A549 (cell line): ENCODE measurements around the gene TRIAP1. TPM values are rescaled to one million over a fixed set of nuclear protein-coding genes. Genes with fewer than 3 reads are reported as not detected.

Experiments
- ATAC-seq, 2 experiments: fragments of 200-7000 bp in 1 of 2; fragments of >200 bp in 1 of 2; cut with Nextera tagmentation in 1 of 2; cut with Tn5 transposase in 1 of 2; 3 replicates each; pipeline versions ENCODE4 v1.8.0 to v1.9.1; 2018 to 2020; ENCODE audit warnings: mild to moderate bottlenecking in 1 of 2, moderate library complexity in 1 of 2
- CTCF ChIA-PET: fragments of 300-600 bp; sonication (Branson Sonifier 250); formaldehyde crosslinking; extraction: SDS; loops from one replicate; lab custom pipeline; 2021; ENCODE audit warnings: antibody characterized with exemption, inconsistent platforms; lab: Yijun Ruan, JAX
- POLR2A ChIA-PET: fragments of 350-600 bp; formaldehyde crosslinking; extraction: SDS; loops from one replicate; lab custom pipeline; 2021; ENCODE audit warnings: antibody characterized with exemption, inconsistent platforms; lab: Yijun Ruan, JAX
- DNase-seq, 2 experiments: peaks; one replicate each; pipeline versions ENCODE4 v3.0.0 to v3.0.0-alpha.2; 2011 to 2016; ENCODE audit warnings: low read depth in 1 of 2, low spot score in 1 of 2
- FAIRE-seq: peaks from 2 replicates; lab custom pipeline; 2011; peaks lifted over from hg19 to GRCh38; lab: Jason Lieb, UNC
- H3K27ac ChIP-seq, 2 experiments: fragments of >200 bp; sonication (Bioruptor Twin); formaldehyde crosslinking; 3 replicates each; pipeline ENCODE4 v1.5.1; 2016 to 2017
- H3K4me1 ChIP-seq: fragments of >200 bp; sonication (Bioruptor Twin); formaldehyde crosslinking; 3 replicates; pipeline ENCODE4 v1.6.1; 2016
- H3K4me2 ChIP-seq: fragments of >200 bp; sonication (Bioruptor Twin); formaldehyde crosslinking; 3 replicates; pipeline ENCODE4 v1.6.1; 2016
- H3K4me3 ChIP-seq: fragments of >200 bp; sonication (Bioruptor Twin); formaldehyde crosslinking; 3 replicates; pipeline ENCODE4 v1.5.1; 2016
- H3K9me3 ChIP-seq: fragments of >200 bp; sonication (Bioruptor Twin); formaldehyde crosslinking; 3 replicates; pipeline ENCODE4 v1.6.1; 2016
- BHLHE40 ChIP-seq: IDR thresholded peaks from 2 replicates; pipeline ENCODE4 v1.6.1; 2012; ENCODE audit warnings: low read depth, low read length, inconsistent platforms
- CBX8 ChIP-seq: fragments of 200-600 bp; sonication (generic); IDR thresholded peaks from 2 replicates; pipeline ENCODE4 v1.6.1; 2016
- CHD4 ChIP-seq: fragments of 200-600 bp; sonication (generic); IDR thresholded peaks from 2 replicates; pipeline ENCODE4 v1.6.1; 2016; ENCODE audit warnings: antibody characterized with exemption, mild to moderate bottlenecking, borderline replicate concordance
- CTCF ChIP-seq: fragments of >200 bp; sonication (Bioruptor Twin); formaldehyde crosslinking; IDR thresholded peaks from 3 replicates; pipeline ENCODE4 v1.5.1; 2016
- EHF ChIP-seq: fragments of 250-450 bp; sonication (Bioruptor Pico); IDR thresholded peaks from 2 replicates; pipeline ENCODE4 v1.5.0; 2020; ENCODE audit warnings: mild to moderate bottlenecking
- ELK1 ChIP-seq: fragments of 150-350 bp; IDR thresholded peaks from 2 replicates; pipeline ENCODE4 v1.6.1; 2014; ENCODE audit warnings: low read depth, mild to moderate bottlenecking, low read length
- EP300 ChIP-seq, 2 experiments: fragments of >200 bp; sonication (Bioruptor Twin); formaldehyde crosslinking; IDR thresholded peaks; 2 replicates in 1 of 2; 3 replicates in 1 of 2; pipeline ENCODE4 v1.6.1; 2016 to 2017
- FOSB ChIP-seq: fragments of 250-450 bp; sonication (Bioruptor Pico); IDR thresholded peaks from 2 replicates; pipeline ENCODE4 v1.5.0; 2020; ENCODE audit warnings: mild to moderate bottlenecking, moderate library complexity
- FOSL2 ChIP-seq, 2 experiments: fragments of 450-650 bp in 1 of 2; fragments of >200 bp in 1 of 2; sonication (Bioruptor Twin) in 1 of 2; formaldehyde crosslinking; IDR thresholded peaks; 2 replicates each; pipeline versions ENCODE4 v1.5.0 to v1.6.1; 2016 to 2020; ENCODE audit warnings: mild to moderate bottlenecking in 1 of 2, moderate library complexity in 1 of 2
- FOXS1 ChIP-seq: fragments of 250-450 bp; sonication (Bioruptor Pico); IDR thresholded peaks from 2 replicates; pipeline ENCODE4 v1.5.0; 2020; ENCODE audit warnings: mild to moderate bottlenecking, moderate library complexity
- HDAC2 ChIP-seq: fragments of 200-600 bp; sonication (generic); IDR thresholded peaks from 2 replicates; pipeline ENCODE4 v1.6.1; 2016
- HMGXB4 ChIP-seq: fragments of 250-450 bp; sonication (Bioruptor Pico); IDR thresholded peaks from 2 replicates; pipeline ENCODE4 v1.5.0; 2021; ENCODE audit warnings: mild to moderate bottlenecking, moderate library complexity, borderline replicate concordance
- HOXB13 ChIP-seq: fragments of 250-450 bp; sonication (Bioruptor Pico); IDR thresholded peaks from 2 replicates; pipeline ENCODE4 v1.5.0; 2020; ENCODE audit warnings: low read depth, mild to moderate bottlenecking, moderate library complexity
- HOXB5 ChIP-seq: fragments of 250-450 bp; sonication (Bioruptor Pico); IDR thresholded peaks from 2 replicates; pipeline ENCODE4 v1.5.0; 2020; ENCODE audit warnings: mild to moderate bottlenecking, moderate library complexity
- KDM1A ChIP-seq: fragments of 200-600 bp; sonication (generic); IDR thresholded peaks from 2 replicates; pipeline ENCODE4 v1.6.1; 2016; ENCODE audit warnings: low read depth, mild to moderate bottlenecking
- MAZ ChIP-seq: fragments of 150-350 bp; IDR thresholded peaks from 2 replicates; pipeline ENCODE4 v1.6.1; 2014; ENCODE audit warnings: antibody characterized with exemption, low read depth, low read length, borderline replicate concordance
- NFE2L2 ChIP-seq: fragments of 150-350 bp; conservative IDR thresholded peaks from 2 replicates; pipeline ENCODE4 v1.6.1; 2014; ENCODE audit warnings: low read length
- RARB ChIP-seq: fragments of 250-450 bp; sonication (Bioruptor Pico); IDR thresholded peaks from 2 replicates; pipeline ENCODE4 v1.8.0; 2021; ENCODE audit warnings: mild to moderate bottlenecking, moderate library complexity
- RFX5 ChIP-seq: fragments of 450-650 bp; IDR thresholded peaks from 2 replicates; pipeline ENCODE4 v1.7.1; 2014; ENCODE audit warnings: antibody characterized with exemption, mild to moderate bottlenecking, moderate library complexity
- SMC3 ChIP-seq: fragments of >200 bp; sonication (Bioruptor Twin); formaldehyde crosslinking; IDR thresholded peaks from 3 replicates; pipeline ENCODE4 v1.6.1; 2018; ENCODE audit warnings: inconsistent platforms
- SREBF2 ChIP-seq: fragments of 450-650 bp; IDR thresholded peaks from 2 replicates; pipeline ENCODE4 v1.6.1; 2014; ENCODE audit warnings: mild to moderate bottlenecking, moderate library complexity
- USF2 ChIP-seq: fragments of 450-650 bp; IDR thresholded peaks from 2 replicates; pipeline ENCODE4 v1.6.1; 2014; ENCODE audit warnings: antibody characterized with exemption
- ZC3H11A ChIP-seq: fragments of 450-650 bp; IDR thresholded peaks from 2 replicates; pipeline ENCODE4 v1.6.1; 2014; ENCODE audit warnings: antibody characterized with exemption, mild to moderate bottlenecking
- ZNF302 ChIP-seq: fragments of 250-450 bp; sonication (Bioruptor Pico); IDR thresholded peaks from 2 replicates; pipeline ENCODE4 v1.9.0; 2021; ENCODE audit warnings: inconsistent platforms, mild to moderate bottlenecking, moderate library complexity
- ZSCAN20 ChIP-seq: fragments of 250-450 bp; sonication (Bioruptor Pico); IDR thresholded peaks from 2 replicates; pipeline ENCODE4 v1.8.0; 2022; ENCODE audit warnings: mild to moderate bottlenecking, moderate library complexity
- WGBS: methylation state at CpG from one replicate; pipeline ENCODE4 v1.1.6; 2017; ENCODE audit errors: missing lambda C conversion rate; 5-methylcytosine and 5-hydroxymethylcytosine counted together
- polyA plus RNA-seq, 4 experiments: library from polyadenylated mRNA; depleted of rRNA in 3 of 4; stranded (reverse); fragments of >200 nt; fragmentation: RNase III in 1 of 4; extraction: RNeasy Plus Mini Kit Qiagen cat#74134 plus additional on column Dnase treatment in 1 of 4; gene quantifications; 2 replicates in 3 of 4; 3 replicates in 1 of 4; pipeline ENCODE4 v1.2.3, GENCODE V29; 2011 to 2017

The TRIAP1 gene
- polyA plus RNA-seq, 2 of the 4 experiments (the other 2 are of a cell fraction), result 70.9 to 114 TPM

GRCh38 chr12:120408771-120409170 is 37.4 kb downstream of the TRIAP1 start:
- ATAC-seq (no peak; a peak in 2 of 6 replicates), FAIRE-seq (no peak), DNase-seq (no peak)
- H3K9me3 ChIP-seq, result no peaks in the 10 kb centered on the region
- WGBS, result 81% methylated on average over 11 of the region's 11 CpGs
- H3K27ac ChIP-seq, result no peak overlapping the region
- H3K4me2 ChIP-seq, result no peak overlapping the region
- no peak for TF ChIP-seq RARB (CRISPR knock-in tag)
- no peak for TF ChIP-seq HDAC2
- no peak for TF ChIP-seq NFE2L2
- TF ChIP-seq ZNF302, result no peak
- no peak for TF ChIP-seq CHD4
- no peak for TF ChIP-seq FOSL2 (IDR thresholded peaks at IDR 0.05)
- no peak for TF ChIP-seq FOSL2 (CRISPR knock-in tag; IDR thresholded peaks at IDR 0.05)
- no peak for TF ChIP-seq SMC3
- no peak for TF ChIP-seq CTCF
- no peak for TF ChIP-seq HOXB5 (CRISPR knock-in tag)
- TF ChIP-seq HOXB13 (CRISPR knock-in tag), result no peak
- no peak for TF ChIP-seq HMGXB4 (CRISPR knock-in tag)
- no peak for TF ChIP-seq ZC3H11A
- no peak for TF ChIP-seq RFX5
- TF ChIP-seq ELK1, result no peak
- no peak for TF ChIP-seq ZSCAN20 (CRISPR knock-in tag)
- no peak for TF ChIP-seq EP300 (IDR thresholded peaks at IDR 0.05)
- TF ChIP-seq EHF (CRISPR knock-in tag), result no peak
- ChIA-PET POLR2A (no interaction called here), CTCF (interaction anchor here (1.1 to 2.1 kb wide), 5 partner anchors 10 to 84 kb away, joined by 3 to 7 read pairs (median 5); no protein-coding TSS in a partner anchor)
- no peaks in the 10 kb centered on the region for H3K4me1 ChIP-seq
- no peak overlapping the region for H3K4me3 ChIP-seq

GRCh38 chr12:120406553-120406952 is 39.6 kb downstream of the TRIAP1 start:
- peak; percentile 51; the same call in 1 of the 2 replicates for TF ChIP-seq KDM1A
- TF ChIP-seq USF2, result no peak
- no peak for TF ChIP-seq MAZ
- TF ChIP-seq CBX8, result no peak
- no peak for TF ChIP-seq RFX5
- TF ChIP-seq HDAC2, result 0 out of 2 replicates have a peak, but pooled peaks have one; percentile 22
- TF ChIP-seq FOXS1 (CRISPR knock-in tag), result no peak
- no peak for TF ChIP-seq SREBF2
- TF ChIP-seq BHLHE40, result no peak
- TF ChIP-seq FOSB (CRISPR knock-in tag), result no peak
- POLR2A ChIA-PET, result no interaction called here
- Histone ChIP-seq H3K27ac (no peak overlapping the region), H3K9me3 (no peaks in the 10 kb centered on the region), H3K4me1 (no peaks in the 10 kb centered on the region), H3K4me2 (no peak overlapping the region), H3K4me3 (no peak overlapping the region)
- DNase-seq, result no peak
- FAIRE-seq, result no peak
- ATAC-seq, result no peak
- CTCF ChIA-PET, result interaction anchor here (0.9 to 1.9 kb wide), 3 partner anchors 24 to 82 kb away, joined by 3 to 9 read pairs (median 5); partner anchors contain the start of gene COX6A1
- 72% methylated on average over 3 of the region's 3 CpGs for WGBS
